Stomach smooth muscle (tissue), 2 donors: ENCODE results near the gene GYG2.
"Not testable (repeated sequence)": the region's sequence is repeated elsewhere in the genome, so short reads cannot be mapped to it uniquely, and the experiment has no call there.

Experiments used
- H3K27ac ChIP-seq: one replicate; pipeline ENCODE4 v1.7.0; 2013; ENCODE audit warnings: mild to moderate bottlenecking, low read length, inconsistent platforms
- H3K27me3 ChIP-seq, 2 donors: one replicate each; pipeline ENCODE4 v1.7.0; 2013; ENCODE audit warnings: low read length in 2 of 2; ENCODE audit not compliant: insufficient read depth in 2 of 2, control insufficient read depth in 1 of 2
- H3K36me3 ChIP-seq, 2 donors: one replicate each; pipeline ENCODE4 v1.7.0; 2013; ENCODE audit warnings: low read length in 2 of 2; ENCODE audit not compliant: control insufficient read depth in 2 of 2, insufficient read depth in 2 of 2
- H3K4me1 ChIP-seq: one replicate; pipeline ENCODE4 v1.7.0; 2013; ENCODE audit warnings: low read length; ENCODE audit not compliant: control insufficient read depth, insufficient read depth
- H3K4me3 ChIP-seq, 2 donors: one replicate each; pipeline ENCODE4 v1.7.0; 2013; ENCODE audit warnings: low read length in 2 of 2
- H3K9ac ChIP-seq, 2 donors: one replicate each; pipeline ENCODE4 v1.7.0; 2013; ENCODE audit warnings: low read length in 2 of 2, mild to moderate bottlenecking in 1 of 2
- H3K9me3 ChIP-seq, 2 donors: one replicate each; pipeline ENCODE4 v1.7.0; 2013; ENCODE audit warnings: low read length in 2 of 2; ENCODE audit not compliant: control insufficient read depth in 2 of 2
- donor health status: healthy.
- donor health status: Pancreatic carcinoma.

GYG2 gene

DNA sequence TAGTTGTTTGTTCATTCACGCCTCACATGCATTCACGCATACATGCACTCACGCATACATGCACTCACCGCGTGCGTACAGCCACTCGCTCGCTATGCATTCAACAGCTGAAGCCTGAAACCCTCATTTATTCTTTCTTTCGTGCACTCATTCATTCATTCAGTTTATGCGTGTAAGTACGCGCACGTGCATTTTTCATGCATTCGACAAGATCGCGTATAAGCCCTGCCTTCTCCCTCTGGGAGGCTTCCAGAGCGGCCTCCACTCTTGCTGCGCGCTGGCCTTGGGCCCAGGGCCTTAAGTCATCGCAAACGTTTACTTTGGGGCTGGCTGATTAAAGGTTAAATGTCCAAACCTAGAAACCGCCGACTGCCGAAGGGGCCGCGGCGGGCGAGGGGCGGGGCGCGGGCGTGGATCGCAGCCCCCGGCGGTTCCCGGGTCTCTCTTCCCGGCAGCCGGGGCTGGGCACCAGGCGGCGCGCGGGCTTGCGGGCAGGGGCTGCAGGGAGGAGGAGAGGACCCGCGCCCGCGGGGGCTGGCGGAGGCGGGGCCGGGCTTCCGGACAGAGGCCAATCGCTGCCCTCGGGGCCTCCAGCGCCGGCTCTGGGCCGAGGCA, at the start of gene GYG2:
Gene GYG2 (plus strand): TSS at position 587 of the 615 bp plus-strand sequence. CDS start 1,259 bp downstream, outside the sequence.
- H3K36me3 ChIP-seq: no peaks in the 10 kb centered on the region
- peaks cover 5 to 16% of the 10 kb centered on the region in 2 donors for H3K27me3 ChIP-seq
- no peak within 1 kb of the TSS for H3K4me3 ChIP-seq
- peaks cover 6% of the 10 kb centered on the region for H3K4me1 ChIP-seq
- H3K27ac ChIP-seq: no peak within 1 kb of the TSS
- no peaks in the 10 kb centered on the region for H3K9me3 ChIP-seq
- H3K9ac ChIP-seq: no peak within 1 kb of the TSS

DNA sequence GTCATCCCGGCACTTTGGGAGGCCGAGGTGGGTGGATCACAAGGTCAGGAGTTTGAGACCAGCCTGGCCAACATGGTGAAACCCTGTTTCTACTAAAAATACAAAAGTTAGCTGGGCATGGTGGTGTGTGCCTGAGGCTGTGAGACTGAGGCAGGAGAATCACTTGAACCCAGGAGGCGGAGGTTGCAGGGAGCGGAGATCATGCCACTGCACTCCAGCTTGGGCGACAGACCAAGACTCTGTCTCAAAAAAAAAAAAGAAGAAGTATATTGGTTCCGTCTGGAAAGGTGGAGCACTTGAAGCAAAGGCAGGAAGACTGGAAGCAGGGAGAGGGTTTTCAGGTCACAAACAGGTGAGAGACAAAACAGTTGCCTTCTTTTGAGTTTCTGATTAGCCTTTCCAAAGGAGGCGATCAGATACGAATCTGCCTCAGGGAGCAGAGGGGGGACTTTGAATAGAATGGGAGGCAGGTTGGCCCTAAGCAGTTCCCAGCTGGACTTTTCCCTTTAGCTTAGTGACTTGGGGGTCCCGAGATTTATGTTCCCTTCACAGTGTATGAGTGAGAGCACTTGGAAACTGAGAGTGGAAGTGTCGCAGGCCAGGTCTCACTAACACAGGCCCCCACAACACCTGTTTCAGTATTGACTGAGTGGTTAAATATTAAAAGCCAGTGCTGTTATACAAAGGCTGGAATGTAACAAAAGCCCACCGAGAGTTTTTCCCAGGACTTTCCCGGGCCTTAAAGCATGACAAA, 48.1 kb upstream of the GYG2 start:
- H3K9me3 ChIP-seq, H3K27me3 ChIP-seq, H3K9ac ChIP-seq, H3K4me3 ChIP-seq, H3K36me3 ChIP-seq, H3K27ac ChIP-seq, H3K4me1 ChIP-seq: not testable (repeated sequence)

- no peaks in the 10 kb centered on the region for H3K27me3 ChIP-seq
- no peak overlapping the region for H3K9ac ChIP-seq
- no peak overlapping the region for H3K4me3 ChIP-seq
- no peaks in the 10 kb centered on the region for H3K9me3 ChIP-seq
- no peaks in the 10 kb centered on the region for H3K4me1 ChIP-seq
- H3K36me3 ChIP-seq: no peaks in the 10 kb centered on the region
- H3K27ac ChIP-seq: no peak overlapping the region
These were observed 47.5 kb upstream of the GYG2 start for GRCh38 chrX:2781226-2781571.

- Histone ChIP-seq H3K27ac (no peak overlapping the region), H3K4me3 (no peak overlapping the region), H3K9ac (no peak overlapping the region), H3K27me3 (no peaks in the 10 kb centered on the region), H3K9me3 (no peaks in the 10 kb centered on the region), H3K4me1 (no peaks in the 10 kb centered on the region), H3K36me3 (no peaks in the 10 kb centered on the region)
These were observed 47.0 kb upstream of the GYG2 start for GRCh38 chrX:2781698-2782097.

DNA sequence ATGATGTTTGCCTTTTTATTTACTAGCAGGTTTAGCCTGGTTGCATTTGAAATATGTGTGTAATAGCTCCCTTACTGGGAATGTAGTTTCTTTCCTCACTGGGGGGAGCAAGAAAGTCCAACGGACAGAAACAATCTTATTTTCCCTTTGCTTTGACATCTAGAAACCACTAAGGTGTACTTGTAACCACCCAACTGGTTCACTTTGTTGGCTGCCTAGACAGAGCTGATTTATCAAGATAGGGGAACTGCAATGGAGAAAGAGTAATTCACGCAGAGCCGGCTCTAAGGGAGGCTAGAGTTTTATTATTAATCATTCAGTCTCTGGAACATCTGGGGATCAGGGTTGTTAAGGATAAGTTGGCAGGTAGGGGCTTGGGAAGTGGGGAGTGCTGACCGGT, 46.6 kb upstream of the GYG2 start:
- Histone ChIP-seq H3K9ac (no peak overlapping the region), H3K27me3 (no peaks in the 10 kb centered on the region), H3K27ac (no peak overlapping the region), H3K36me3 (no peaks in the 10 kb centered on the region), H3K9me3 (no peaks in the 10 kb centered on the region), H3K4me1 (no peaks in the 10 kb centered on the region), H3K4me3 (no peak overlapping the region)

- H3K4me1 ChIP-seq: no peaks in the 10 kb centered on the region
- H3K9me3 ChIP-seq: no peaks in the 10 kb centered on the region
- H3K4me3 ChIP-seq: no peak overlapping the region
- H3K27ac ChIP-seq: no peak overlapping the region
- H3K9ac ChIP-seq: no peak overlapping the region
- H3K27me3 ChIP-seq: no peaks in the 10 kb centered on the region
- no peaks in the 10 kb centered on the region for H3K36me3 ChIP-seq
These were observed 46.0 kb upstream of the GYG2 start for GRCh38 chrX:2782778-2783177.

GRCh38 chrX:2784026-2784425, 44.7 kb upstream of the GYG2 start:
- Histone ChIP-seq H3K9me3 (no peaks in the 10 kb centered on the region), H3K36me3 (no peaks in the 10 kb centered on the region), H3K27ac (no peak overlapping the region), H3K4me1 (no peaks in the 10 kb centered on the region), H3K4me3 (no peak overlapping the region), H3K9ac (no peak overlapping the region), H3K27me3 (no peaks in the 10 kb centered on the region)

GRCh38 chrX:2785538-2785937, 43.2 kb upstream of the GYG2 start:
- no peak overlapping the region for H3K9ac ChIP-seq
- no peaks in the 10 kb centered on the region for H3K27me3 ChIP-seq
- no peaks in the 10 kb centered on the region for H3K4me1 ChIP-seq
- H3K4me3 ChIP-seq: no peak overlapping the region
- no peaks in the 10 kb centered on the region for H3K36me3 ChIP-seq
- H3K27ac ChIP-seq: no peak overlapping the region
- H3K9me3 ChIP-seq: no peaks in the 10 kb centered on the region

- Histone ChIP-seq H3K4me1 (no peaks in the 10 kb centered on the region), H3K4me3 (no peak overlapping the region), H3K27ac (no peak overlapping the region), H3K27me3 (no peaks in the 10 kb centered on the region), H3K36me3 (no peaks in the 10 kb centered on the region), H3K9ac (no peak overlapping the region), H3K9me3 (no peaks in the 10 kb centered on the region)
These were observed 39.8 kb upstream of the GYG2 start for GRCh38 chrX:2788980-2789379.

DNA sequence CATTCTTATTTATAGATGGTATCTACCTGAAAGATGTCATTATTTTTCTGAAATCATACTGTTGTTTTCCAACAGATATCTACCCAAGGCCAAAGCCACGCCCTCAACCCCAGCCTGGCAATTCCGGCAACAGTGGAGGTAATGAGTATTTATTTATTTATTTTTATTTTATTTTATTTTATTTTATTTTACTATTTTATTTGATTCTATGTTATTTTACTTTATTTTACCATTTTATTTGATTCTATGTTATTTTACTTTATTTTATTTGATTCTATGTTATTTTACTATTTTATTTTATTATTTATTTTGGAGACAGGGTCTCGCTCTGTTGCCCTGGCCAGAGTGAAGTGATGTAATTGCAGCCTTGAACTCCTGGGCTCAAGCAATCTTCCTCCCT, 39.2 kb upstream of the GYG2 start:
- H3K4me3 ChIP-seq: no peak overlapping the region

GRCh38 chrX:2793752-2794151, 35.0 kb upstream of the GYG2 start:
- Histone ChIP-seq H3K36me3 (no peaks in the 10 kb centered on the region), H3K27me3 (no peaks in the 10 kb centered on the region), H3K9me3 (no peaks in the 10 kb centered on the region), H3K4me1 (no peaks in the 10 kb centered on the region), H3K4me3 (no peak overlapping the region), H3K27ac (no peak overlapping the region), H3K9ac (no peak overlapping the region)

More for the DNA sequence above, 39.2 kb upstream of the GYG2 start:
- no peaks in the 10 kb centered on the region for H3K9me3 ChIP-seq
- no peak overlapping the region for H3K9ac ChIP-seq
- H3K36me3 ChIP-seq: no peaks in the 10 kb centered on the region
- H3K27me3 ChIP-seq: no peaks in the 10 kb centered on the region
- H3K27ac ChIP-seq: no peak overlapping the region
- no peaks in the 10 kb centered on the region for H3K4me1 ChIP-seq
